ENCODE measurements around the gene SPDYE17. TPM values are rescaled to one million over a fixed set of nuclear protein-coding genes. Genes with fewer than 3 reads are reported as not detected.
"Not testable (repeated sequence)": the region's sequence is repeated elsewhere in the genome, so short reads cannot be mapped to it uniquely, and the experiment has no call there.

Gene SPDYE17
- total and polyA plus RNA-seq, 7 experiments from 2014 or later: not detected

GRCh38 chr7:77065869-77066268, 33.7 kb upstream of the SPDYE17 start:
- H3K27ac Mint-ChIP-seq; DNase-seq; H3K4me1 ChIP-seq (ENCODE audit: control insufficient read depth in 2 of 2, insufficient read depth in 2 of 2, low read length in 2 of 2); H3K27me3 Mint-ChIP-seq; H3K9me3 Mint-ChIP-seq; POLR2A ChIA-PET; H3K4me3 ChIP-seq (ENCODE audit: low read length); ATAC-seq; intact Hi-C loops (cut with micrococcal nuclease); H3K4me3 Mint-ChIP-seq; CTCF ChIA-PET; H3K9me3 ChIP-seq (ENCODE audit: control insufficient read depth in 2 of 3, low read length in 3 of 3); H3K27me3 ChIP-seq (ENCODE audit: control insufficient read depth in 2 of 2, insufficient read depth in 2 of 2, low read length in 2 of 2); H3K27ac ChIP-seq (ENCODE audit: low read depth, low read length); H3K36me3 ChIP-seq (ENCODE audit: control insufficient read depth in 2 of 3, insufficient read depth in 3 of 3, low read length in 3 of 3): not testable (repeated sequence)
- H3K36me3 Mint-ChIP-seq: peaks cover 11 to 31% (median 22%) of the 10 kb centered on the region in 5 donors
- peaks cover 7 to 30% (median 25%) of the 10 kb centered on the region in 7 donors for H3K4me1 Mint-ChIP-seq

DNA sequence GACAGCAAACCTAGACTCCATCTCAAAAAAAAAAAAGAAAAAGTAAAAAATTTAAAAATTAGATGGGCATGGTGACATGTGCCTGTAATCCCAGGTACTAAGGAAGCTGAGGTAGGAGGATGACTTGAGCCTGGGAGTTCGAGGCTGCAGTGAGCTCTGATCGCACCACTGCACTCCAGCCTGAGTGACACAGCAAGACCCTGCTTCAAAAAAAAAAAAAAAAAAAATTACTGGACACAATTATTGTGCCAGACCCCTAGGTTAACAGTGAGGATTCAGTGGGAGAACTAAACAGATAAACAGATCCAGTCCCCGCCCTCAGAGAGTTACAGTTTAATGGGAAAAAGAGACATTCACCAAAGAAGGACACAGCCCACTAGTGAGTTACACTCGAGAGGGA, 31.6 kb upstream of the SPDYE17 start:
- Mint-ChIP-seq H3K4me1 (peaks cover 4 to 17% (median 7%) of the 10 kb centered on the region in 7 donors), H3K36me3 (peaks cover 4 to 18% (median 14%) of the 10 kb centered on the region in 5 donors)
- H3K36me3 ChIP-seq (ENCODE audit: control insufficient read depth in 2 of 3, insufficient read depth in 3 of 3, low read length in 3 of 3); CTCF ChIA-PET; H3K27me3 Mint-ChIP-seq; ATAC-seq; H3K27me3 ChIP-seq (ENCODE audit: control insufficient read depth in 2 of 2, insufficient read depth in 2 of 2, low read length in 2 of 2); H3K27ac Mint-ChIP-seq; H3K9me3 ChIP-seq (ENCODE audit: control insufficient read depth in 2 of 3, low read length in 3 of 3); DNase-seq; H3K4me3 Mint-ChIP-seq; intact Hi-C loops (cut with micrococcal nuclease); POLR2A ChIA-PET; H3K9me3 Mint-ChIP-seq; H3K4me1 ChIP-seq (ENCODE audit: control insufficient read depth in 2 of 2, insufficient read depth in 2 of 2, low read length in 2 of 2); H3K27ac ChIP-seq (ENCODE audit: low read depth, low read length); H3K4me3 ChIP-seq (ENCODE audit: low read length): not testable (repeated sequence)

GRCh38 chr7:77062557-77062956, 30.4 kb upstream of the SPDYE17 start, which contains the start of gene SPDYE18:
SPDYE18 (minus strand) TSS chr7:77062558; CDS start chr7:77060512, 2,046 bp downstream.
- ATAC-seq: not testable (repeated sequence)

DNA sequence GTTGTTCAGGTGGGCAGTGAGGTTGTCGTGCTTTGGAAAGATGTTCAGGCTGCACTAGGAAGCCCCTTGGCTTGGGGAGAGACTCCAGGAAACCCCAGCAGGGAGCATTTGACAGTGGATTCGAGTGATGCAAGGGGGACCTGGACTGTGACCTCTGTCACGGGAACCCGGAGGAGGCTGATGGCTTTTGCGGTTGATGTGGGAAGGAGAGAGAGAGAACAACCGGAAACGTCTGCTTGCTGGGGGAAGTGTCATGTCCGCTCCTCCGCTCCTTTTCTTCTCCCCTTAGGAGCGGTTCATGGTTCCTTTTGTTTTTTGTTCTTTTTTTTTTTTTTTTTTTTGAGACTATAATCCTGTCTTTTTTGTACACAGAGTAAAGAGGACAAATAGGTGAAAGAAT, 5.8 kb downstream of the SPDYE17 start:
- H3K9me3 ChIP-seq (ENCODE audit: control insufficient read depth in 2 of 3, low read length in 3 of 3); H3K9me3 Mint-ChIP-seq; H3K27me3 ChIP-seq (ENCODE audit: control insufficient read depth in 2 of 2, insufficient read depth in 2 of 2, low read length in 2 of 2); H3K36me3 ChIP-seq (ENCODE audit: control insufficient read depth in 2 of 3, insufficient read depth in 3 of 3, low read length in 3 of 3); H3K36me3 Mint-ChIP-seq; H3K27me3 Mint-ChIP-seq; CTCF ChIA-PET; H3K4me1 Mint-ChIP-seq; H3K4me3 Mint-ChIP-seq; ATAC-seq; H3K4me3 ChIP-seq (ENCODE audit: low read length); DNase-seq; H3K27ac ChIP-seq (ENCODE audit: low read depth, low read length); intact Hi-C loops (cut with micrococcal nuclease); POLR2A ChIA-PET; H3K4me1 ChIP-seq (ENCODE audit: control insufficient read depth in 2 of 2, insufficient read depth in 2 of 2, low read length in 2 of 2); H3K27ac Mint-ChIP-seq: not testable (repeated sequence)

More at GRCh38 chr7:77062557-77062956, 30.4 kb upstream of the SPDYE17 start, which contains the start of gene SPDYE18:
- DNase-seq; H3K4me3 Mint-ChIP-seq; H3K9me3 Mint-ChIP-seq; H3K4me1 ChIP-seq (ENCODE audit: control insufficient read depth in 2 of 2, insufficient read depth in 2 of 2, low read length in 2 of 2); CTCF ChIA-PET; H3K4me3 ChIP-seq (ENCODE audit: low read length); intact Hi-C loops (cut with micrococcal nuclease); POLR2A ChIA-PET; H3K27ac ChIP-seq (ENCODE audit: low read depth, low read length); H3K4me1 Mint-ChIP-seq; H3K27ac Mint-ChIP-seq; H3K9me3 ChIP-seq (ENCODE audit: control insufficient read depth in 2 of 3, low read length in 3 of 3); H3K36me3 ChIP-seq (ENCODE audit: control insufficient read depth in 2 of 3, insufficient read depth in 3 of 3, low read length in 3 of 3); H3K27me3 ChIP-seq (ENCODE audit: control insufficient read depth in 2 of 2, insufficient read depth in 2 of 2, low read length in 2 of 2); H3K27me3 Mint-ChIP-seq: not testable (repeated sequence)
- peaks cover 0 to 18% (median 4%) of the 10 kb centered on the region in 5 donors for H3K36me3 Mint-ChIP-seq

DNA sequence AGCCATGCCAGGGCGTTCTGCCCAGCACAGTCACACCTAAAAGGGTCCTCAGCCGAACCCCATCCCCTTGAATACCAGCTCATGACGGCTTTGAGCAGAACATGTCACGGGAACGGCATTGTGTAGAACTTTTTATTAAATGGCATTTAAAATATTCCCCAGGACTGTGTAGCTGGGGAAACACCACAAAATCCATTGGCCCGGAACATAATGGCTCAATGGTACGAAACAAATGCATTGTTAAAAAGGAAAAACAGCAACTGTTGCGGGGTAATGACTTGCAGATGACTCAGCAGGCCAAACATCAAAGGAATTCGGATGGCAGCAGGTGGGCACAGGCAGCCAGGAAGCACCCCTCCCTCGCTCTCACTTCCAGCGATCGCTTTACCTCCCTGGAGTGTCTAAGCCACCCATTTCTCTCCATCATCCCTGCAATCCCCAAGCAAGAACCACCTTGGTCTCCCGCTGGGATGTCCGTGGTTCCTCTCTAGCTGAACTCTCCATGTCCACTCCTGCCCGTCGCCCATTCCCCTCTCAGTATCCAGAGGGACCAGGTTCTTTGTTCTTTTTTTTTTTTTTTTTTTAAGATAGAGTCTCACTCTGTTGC, 22.0 kb downstream of the SPDYE17 start:
- H3K27me3 Mint-ChIP-seq; H3K36me3 Mint-ChIP-seq; H3K27ac ChIP-seq (ENCODE audit: low read depth, low read length); CTCF ChIA-PET; DNase-seq; ATAC-seq; H3K27me3 ChIP-seq (ENCODE audit: control insufficient read depth in 2 of 2, insufficient read depth in 2 of 2, low read length in 2 of 2); H3K27ac Mint-ChIP-seq; H3K9me3 Mint-ChIP-seq; POLR2A ChIA-PET; H3K9me3 ChIP-seq (ENCODE audit: control insufficient read depth in 2 of 3, low read length in 3 of 3); H3K4me3 Mint-ChIP-seq; intact Hi-C loops (cut with micrococcal nuclease); H3K4me1 Mint-ChIP-seq; H3K4me3 ChIP-seq (ENCODE audit: low read length); H3K4me1 ChIP-seq (ENCODE audit: control insufficient read depth in 2 of 2, insufficient read depth in 2 of 2, low read length in 2 of 2); H3K36me3 ChIP-seq (ENCODE audit: control insufficient read depth in 2 of 3, insufficient read depth in 3 of 3, low read length in 3 of 3): not testable (repeated sequence)

GRCh38 chr7:77008000-77008399, 24.2 kb downstream of the SPDYE17 start:
- H3K27ac ChIP-seq (ENCODE audit: low read depth, low read length); H3K4me3 Mint-ChIP-seq; intact Hi-C loops (cut with micrococcal nuclease); H3K36me3 ChIP-seq (ENCODE audit: control insufficient read depth in 2 of 3, insufficient read depth in 3 of 3, low read length in 3 of 3); CTCF ChIA-PET; H3K27me3 ChIP-seq (ENCODE audit: control insufficient read depth in 2 of 2, insufficient read depth in 2 of 2, low read length in 2 of 2); H3K4me1 ChIP-seq (ENCODE audit: control insufficient read depth in 2 of 2, insufficient read depth in 2 of 2, low read length in 2 of 2); H3K9me3 Mint-ChIP-seq; H3K4me3 ChIP-seq (ENCODE audit: low read length); POLR2A ChIA-PET; H3K27me3 Mint-ChIP-seq; H3K9me3 ChIP-seq (ENCODE audit: control insufficient read depth in 2 of 3, low read length in 3 of 3); DNase-seq; H3K4me1 Mint-ChIP-seq; ATAC-seq; H3K36me3 Mint-ChIP-seq: not testable (repeated sequence)
- peak overlapping the region in 2 of 9 donors; percentile 12 to 43 for H3K27ac Mint-ChIP-seq

All from naive thymus-derived CD4-positive, alpha-beta T cell (primary cell).